ENCODE measurements around the gene BCAS3.
"Not testable (repeated sequence)": the region's sequence is repeated elsewhere in the genome, so short reads cannot be mapped to it uniquely, and the experiment has no call there.

Gene BCAS3

GRCh38 chr17:61423967-61424649, 746.5 kb downstream of the BCAS3 start:
- no peak overlapping the region for H3K27ac ChIP-seq
- no peak for TF ChIP-seq CTCF (conservative IDR thresholded peaks at IDR 0.05)
- TF ChIP-seq ZFX (IDR thresholded peaks at IDR 0.05), result no peak

- no peak for TF ChIP-seq ZFX (IDR thresholded peaks at IDR 0.05)
These were observed 748.2 kb downstream of the BCAS3 start for GRCh38 chr17:61425682-61426481.

GRCh38 chr17:61426482-61427304, 749.0 kb downstream of the BCAS3 start:
- no peak overlapping the region for H3K27ac ChIP-seq

More at GRCh38 chr17:61425682-61426481, 748.2 kb downstream of the BCAS3 start:
- H3K27ac ChIP-seq, result no peak overlapping the region

GRCh38 chr17:61427567-61427966, 749.9 kb downstream of the BCAS3 start:
- H3K27ac ChIP-seq, result no peak overlapping the region
- TF ChIP-seq CTCF (conservative IDR thresholded peaks at IDR 0.05) (no peak), ZFX (IDR thresholded peaks at IDR 0.05) (no peak)

More at GRCh38 chr17:61426482-61427304, 749.0 kb downstream of the BCAS3 start:
- TF ChIP-seq ZFX (IDR thresholded peaks at IDR 0.05) (no peak), CTCF (conservative IDR thresholded peaks at IDR 0.05) (peak; percentile 13; the same call in 1 of the 2 replicates)

- no peak overlapping the region for H3K27ac ChIP-seq
- TF ChIP-seq ZFX (IDR thresholded peaks at IDR 0.05) (no peak), CTCF (conservative IDR thresholded peaks at IDR 0.05) (no peak)
These were observed 751.6 kb downstream of the BCAS3 start for GRCh38 chr17:61429274-61429673.

GRCh38 chr17:61429831-61430230, 752.2 kb downstream of the BCAS3 start:
- not testable (repeated sequence) for H3K27ac ChIP-seq

- no peak for TF ChIP-seq ZFX (IDR thresholded peaks at IDR 0.05)
- TF ChIP-seq CTCF (conservative IDR thresholded peaks at IDR 0.05), result no peak
- H3K27ac ChIP-seq, result peak overlapping the region; percentile 54
These were observed 754.1 kb downstream of the BCAS3 start for GRCh38 chr17:61431594-61432311.

All from C4-2B (cell line).